ENCODE data around the gene MRC1.
"Not testable (repeated sequence)": the region's sequence is repeated elsewhere in the genome, so short reads cannot be mapped to it uniquely, and the experiment has no call there.

MRC1 gene

GRCh38 chr10:17951868-17952371 is 142.8 kb downstream of the MRC1 start, which contains the start of gene SLC39A12:
Gene SLC39A12, plus strand, starts transcription at chr10:17951918. Its CDS starts 1,359 bp downstream, at chr10:17953277.
- DNase-seq (ENCODE audit: low read depth), result peak; percentile 48
- H3K4me3 ChIP-seq (ENCODE audit: low read depth, low read length), result no peak within 1 kb of the TSS

GRCh38 chr10:17954372-17954771 is 145.2 kb downstream of the MRC1 start:
- not testable (repeated sequence) for H3K4me3 ChIP-seq (ENCODE audit: low read depth, low read length); DNase-seq (ENCODE audit: low read depth)

GRCh38 chr10:17954861-17955260 is 145.7 kb downstream of the MRC1 start:
- peak; percentile 39 for DNase-seq (ENCODE audit: low read depth)
- H3K4me3 ChIP-seq (ENCODE audit: low read depth, low read length), result no peak overlapping the region

GRCh38 chr10:17958049-17958448 is 148.9 kb downstream of the MRC1 start:
- no peak overlapping the region for H3K4me3 ChIP-seq (ENCODE audit: low read depth, low read length)

GRCh38 chr10:17959870-17960269 is 150.7 kb downstream of the MRC1 start:
- DNase-seq (ENCODE audit: low read depth), result no peak
- H3K4me3 ChIP-seq (ENCODE audit: low read depth, low read length), result no peak overlapping the region

More at GRCh38 chr10:17958049-17958448, 148.9 kb downstream of the MRC1 start:
- DNase-seq (ENCODE audit: low read depth), result no peak

Data from skeletal muscle cell (primary cell).